ACC112 (cell line): ENCODE data around the gene PTPRM.

Experiments used
- H2AFZ ChIP-seq: fragments of 200-600 bp; sonication (generic); one replicate; pipeline ENCODE4 v1.6.0; 2017; ENCODE audit warnings: antibody characterized with exemption, low read length; ENCODE audit not compliant: unreplicated experiment
- H3K27ac ChIP-seq: fragments of 200-600 bp; sonication (generic); 2 replicates; pipeline ENCODE4 v1.5.1; 2014; ENCODE audit warnings: low read depth, mild to moderate bottlenecking, antibody characterized with exemption, low read length, moderate library complexity
- H3K27me3 ChIP-seq: fragments of 200-600 bp; sonication (generic); 2 replicates; pipeline ENCODE4 v1.6.1; 2014; ENCODE audit warnings: mild to moderate bottlenecking, antibody characterized with exemption, low read length, moderate library complexity, mixed read lengths; ENCODE audit not compliant: insufficient read depth
- H3K36me3 ChIP-seq: fragments of 200-600 bp; sonication (generic); 2 replicates; pipeline ENCODE4 v1.6.1; 2016; ENCODE audit warnings: mild to moderate bottlenecking, antibody characterized with exemption, low read length, moderate library complexity, mixed read lengths; ENCODE audit not compliant: insufficient read depth
- H3K4me1 ChIP-seq: fragments of 200-600 bp; sonication (generic); one replicate; pipeline ENCODE4 v1.6.1; 2016; ENCODE audit warnings: low read length, mixed read lengths; ENCODE audit not compliant: insufficient read depth, unreplicated experiment, control insufficient read depth
- H3K4me3 ChIP-seq: fragments of 200-600 bp; sonication (generic); 2 replicates; pipeline ENCODE4 v1.5.1; 2014; ENCODE audit warnings: mild to moderate bottlenecking, low read depth, low read length
- H3K79me2 ChIP-seq: fragments of 200-600 bp; sonication (generic); one replicate; pipeline ENCODE4 v1.6.0; 2016; ENCODE audit warnings: low read length; ENCODE audit not compliant: control insufficient read depth, unreplicated experiment, insufficient read depth

The PTPRM gene

GRCh38 chr18:8319798-8320489 is 752.8 kb downstream of the PTPRM start:
- H3K4me1 ChIP-seq, result no peaks in the 10 kb centered on the region
- H3K27me3 ChIP-seq, result no peaks in the 10 kb centered on the region
- no peaks in the 10 kb centered on the region for H3K79me2 ChIP-seq
- H2AFZ ChIP-seq, result no peak overlapping the region
- H3K27ac ChIP-seq, result no peak overlapping the region
- H3K36me3 ChIP-seq, result 0 out of 2 replicates have a peak, but pooled peaks cover 8% of the 10 kb centered on the region
- H3K4me3 ChIP-seq, result no peak overlapping the region

DNA sequence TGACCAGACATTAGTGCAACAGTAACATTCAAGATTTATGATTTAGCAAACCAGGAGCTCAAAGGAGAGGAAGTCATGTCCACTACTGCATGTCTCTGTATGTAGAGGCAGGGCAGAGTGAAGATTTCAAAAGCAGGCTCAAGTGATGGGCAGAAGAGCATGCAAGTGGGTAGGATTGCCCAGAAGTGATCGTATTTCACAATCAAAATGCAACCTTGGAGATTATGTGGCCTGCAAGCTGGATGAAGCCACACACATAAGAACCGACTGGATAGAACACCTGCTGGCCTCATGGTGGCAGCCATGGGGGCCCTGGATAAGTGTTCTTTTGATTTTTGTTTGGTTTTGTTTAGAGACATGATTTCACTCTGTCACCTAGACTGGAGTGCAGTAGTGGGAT is 755.4 kb downstream of the PTPRM start:
- no peak overlapping the region for H3K4me3 ChIP-seq
- no peaks in the 10 kb centered on the region for H3K79me2 ChIP-seq
- H3K27ac ChIP-seq, result no peak overlapping the region
- H3K4me1 ChIP-seq, result peaks cover 5% of the 10 kb centered on the region
- H3K36me3 ChIP-seq, result 0 out of 2 replicates have a peak, but pooled peaks cover 9% of the 10 kb centered on the region
- no peak overlapping the region for H2AFZ ChIP-seq
- H3K27me3 ChIP-seq, result no peaks in the 10 kb centered on the region

DNA sequence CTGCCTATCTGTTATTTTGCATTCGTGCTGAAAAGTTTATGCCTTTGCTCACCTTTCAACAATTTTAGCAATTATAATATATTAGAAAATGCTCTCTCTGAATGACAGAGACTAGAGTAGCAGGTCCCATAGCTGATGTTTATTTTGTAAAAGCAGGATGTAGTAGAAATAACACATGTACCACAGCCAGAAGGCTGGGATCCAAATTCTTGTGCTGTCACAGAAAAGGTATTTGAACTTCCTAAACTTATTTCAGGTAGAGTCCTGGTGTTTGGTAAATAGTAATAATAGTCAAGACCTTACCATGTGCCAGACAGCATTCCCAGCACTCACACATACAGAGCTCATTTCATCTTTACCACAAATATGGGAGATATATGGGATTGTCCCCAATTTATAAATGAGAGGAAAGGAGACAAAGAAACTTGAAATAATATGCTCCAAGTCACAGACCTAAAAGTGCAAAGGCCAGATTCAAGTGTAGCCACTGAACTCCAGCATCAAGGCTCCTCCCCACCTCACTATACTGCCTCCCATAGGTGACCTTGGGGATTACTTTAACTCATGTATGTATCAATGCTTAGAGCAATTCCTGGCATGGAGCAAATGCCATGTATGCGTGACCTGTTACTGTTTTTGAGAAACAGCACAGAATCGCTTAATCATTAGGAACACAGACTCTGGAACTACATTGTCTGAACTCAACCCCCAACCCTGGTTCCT is 757.4 kb downstream of the PTPRM start:
- Histone ChIP-seq H3K27me3 (no peaks in the 10 kb centered on the region), H3K27ac (no peak overlapping the region), H2AFZ (no peak overlapping the region), H3K4me1 (peaks cover 21% of the 10 kb centered on the region), H3K4me3 (no peak overlapping the region), H3K79me2 (no peaks in the 10 kb centered on the region), H3K36me3 (0 out of 2 replicates have a peak, but pooled peaks cover 9% of the 10 kb centered on the region)

DNA sequence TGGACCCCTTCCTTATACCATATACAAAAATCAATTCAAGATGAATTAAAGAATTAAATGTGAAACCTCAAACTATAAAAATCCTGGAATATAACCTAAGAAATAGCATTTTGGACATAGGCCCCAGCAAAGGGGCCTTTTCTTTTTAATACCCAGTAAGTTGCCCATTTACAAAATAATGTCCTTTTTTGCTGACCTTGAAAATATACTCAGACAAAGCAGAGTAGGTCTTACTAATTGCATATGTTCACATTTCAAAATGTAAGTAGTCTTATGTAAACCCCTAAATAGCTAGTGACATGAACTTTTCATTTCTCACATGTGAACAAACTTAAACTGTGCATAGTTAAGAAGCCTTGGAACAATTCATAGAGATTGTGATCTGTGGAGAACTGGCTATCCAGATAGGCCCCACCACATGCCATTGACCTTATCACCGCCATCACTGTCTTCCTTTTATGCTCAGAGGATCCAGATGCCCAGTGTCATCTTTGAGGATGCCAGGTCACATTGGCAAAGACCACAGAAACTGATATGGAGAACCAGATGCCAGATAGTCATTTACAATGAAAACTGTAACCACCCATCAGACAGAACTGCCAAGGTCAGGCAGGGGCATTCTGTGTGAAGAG is 759.8 kb downstream of the PTPRM start:
- Histone ChIP-seq H3K27ac (no peak overlapping the region), H3K79me2 (no peaks in the 10 kb centered on the region), H3K4me3 (no peak overlapping the region), H3K36me3 (0 out of 2 replicates have a peak, but pooled peaks cover 5% of the 10 kb centered on the region), H3K4me1 (peaks cover 23% of the 10 kb centered on the region), H3K27me3 (no peaks in the 10 kb centered on the region), H2AFZ (no peak overlapping the region)

DNA sequence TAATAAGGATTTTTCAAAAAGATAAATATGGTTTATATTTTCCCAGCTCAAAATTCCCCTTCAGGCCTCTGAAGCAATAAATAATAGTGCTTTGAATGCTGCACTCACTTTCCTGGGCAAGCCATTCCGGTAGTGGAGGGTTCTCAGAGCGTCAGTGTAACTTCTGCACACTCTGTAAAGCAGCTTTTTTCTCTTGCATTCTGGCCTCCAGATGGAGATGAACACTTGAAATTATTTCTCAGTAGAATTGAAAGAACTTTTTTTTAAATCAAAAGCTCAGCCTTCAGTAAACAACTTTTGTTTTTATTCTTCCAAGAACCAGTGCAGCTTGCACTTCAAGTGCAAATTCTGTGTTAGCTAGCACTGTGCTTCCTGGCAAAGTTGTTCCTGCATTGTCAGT is 761.0 kb downstream of the PTPRM start:
- H3K4me1 ChIP-seq, result peaks cover 23% of the 10 kb centered on the region
- H3K4me3 ChIP-seq, result no peak overlapping the region

GRCh38 chr18:8329186-8329771 is 762.2 kb downstream of the PTPRM start:
- no peak overlapping the region for H3K4me3 ChIP-seq
- 0 out of 2 replicates have a peak overlapping the region, but pooled peaks have one; percentile 23 for H3K27ac ChIP-seq
- no peaks in the 10 kb centered on the region for H3K27me3 ChIP-seq
- no peak overlapping the region for H2AFZ ChIP-seq
- H3K79me2 ChIP-seq, result no peaks in the 10 kb centered on the region
- 0 out of 2 replicates have a peak, but pooled peaks cover 5% of the 10 kb centered on the region for H3K36me3 ChIP-seq
- H3K4me1 ChIP-seq, result peaks cover 23% of the 10 kb centered on the region

More for the DNA sequence above, 761.0 kb downstream of the PTPRM start:
- Histone ChIP-seq H3K27ac (no peak overlapping the region), H3K79me2 (no peaks in the 10 kb centered on the region), H2AFZ (no peak overlapping the region), H3K27me3 (no peaks in the 10 kb centered on the region), H3K36me3 (0 out of 2 replicates have a peak, but pooled peaks cover 5% of the 10 kb centered on the region)

DNA sequence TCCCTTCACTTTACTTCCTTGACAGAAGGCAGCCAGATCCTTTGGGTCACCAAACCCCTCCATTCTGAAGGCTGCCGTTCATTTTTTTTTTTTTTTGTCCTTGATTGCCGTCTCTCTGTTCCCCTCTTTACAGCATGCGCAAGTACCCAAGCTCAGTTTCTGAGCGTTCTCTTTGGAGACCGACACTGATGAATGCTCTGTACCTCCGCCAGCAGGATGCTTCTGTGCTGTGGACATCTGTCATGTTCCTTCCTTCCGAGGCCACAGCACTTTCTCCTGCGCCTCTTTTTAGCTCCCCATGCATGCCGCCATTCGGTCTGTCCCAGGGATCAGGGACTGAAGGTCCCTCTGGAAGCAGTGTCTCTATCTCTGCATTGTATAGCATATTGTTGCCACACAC is 763.5 kb downstream of the PTPRM start:
- H2AFZ ChIP-seq, result no peak overlapping the region
- no peak overlapping the region for H3K4me3 ChIP-seq
- H3K36me3 ChIP-seq, result no peaks in the 10 kb centered on the region
- H3K79me2 ChIP-seq, result no peaks in the 10 kb centered on the region
- H3K27me3 ChIP-seq, result no peaks in the 10 kb centered on the region
- H3K4me1 ChIP-seq, result peaks cover 23% of the 10 kb centered on the region
- no peak overlapping the region for H3K27ac ChIP-seq

GRCh38 chr18:8332286-8332685 is 765.2 kb downstream of the PTPRM start:
- H3K4me1 ChIP-seq, result peaks cover 20% of the 10 kb centered on the region
- no peaks in the 10 kb centered on the region for H3K27me3 ChIP-seq
- no peaks in the 10 kb centered on the region for H3K36me3 ChIP-seq

DNA sequence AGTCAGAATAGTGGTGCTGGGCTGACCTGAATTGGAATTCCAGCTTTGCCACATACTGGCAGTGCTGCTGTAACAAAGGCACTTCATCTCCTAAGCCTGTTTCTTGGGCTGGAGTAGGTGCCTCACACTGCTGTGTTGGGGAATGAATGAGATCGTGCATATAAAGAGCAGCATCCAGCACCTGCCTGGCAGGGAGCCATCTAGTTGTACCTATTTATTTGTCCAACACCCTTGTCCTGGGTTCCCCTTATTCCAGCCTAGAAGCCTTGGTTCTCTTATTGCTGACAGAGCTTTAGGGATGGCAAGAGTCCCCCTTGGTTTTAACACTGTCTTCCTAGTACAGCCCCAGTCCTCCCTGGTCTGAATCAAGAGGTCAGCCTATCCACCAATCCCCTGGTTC is 766.8 kb downstream of the PTPRM start:
- H3K27me3 ChIP-seq, result no peaks in the 10 kb centered on the region
- peaks cover 7% of the 10 kb centered on the region for H3K4me1 ChIP-seq
- no peaks in the 10 kb centered on the region for H3K36me3 ChIP-seq
- no peak overlapping the region for H3K4me3 ChIP-seq
- H2AFZ ChIP-seq, result no peak overlapping the region
- H3K27ac ChIP-seq, result no peak overlapping the region
- H3K79me2 ChIP-seq, result no peaks in the 10 kb centered on the region

More at GRCh38 chr18:8332286-8332685, 765.2 kb downstream of the PTPRM start:
- Histone ChIP-seq H2AFZ (no peak overlapping the region), H3K79me2 (no peaks in the 10 kb centered on the region), H3K27ac (no peak overlapping the region), H3K4me3 (no peak overlapping the region)

- Histone ChIP-seq H3K27me3 (no peaks in the 10 kb centered on the region), H3K36me3 (no peaks in the 10 kb centered on the region), H3K27ac (no peak overlapping the region), H3K4me3 (no peak overlapping the region), H3K79me2 (no peaks in the 10 kb centered on the region), H3K4me1 (peaks cover 8% of the 10 kb centered on the region), H2AFZ (no peak overlapping the region)
Observed at GRCh38 chr18:8337211-8337610, 770.1 kb downstream of the PTPRM start.
